Measurements from ENCODE around the gene NLRP9.

DNA sequence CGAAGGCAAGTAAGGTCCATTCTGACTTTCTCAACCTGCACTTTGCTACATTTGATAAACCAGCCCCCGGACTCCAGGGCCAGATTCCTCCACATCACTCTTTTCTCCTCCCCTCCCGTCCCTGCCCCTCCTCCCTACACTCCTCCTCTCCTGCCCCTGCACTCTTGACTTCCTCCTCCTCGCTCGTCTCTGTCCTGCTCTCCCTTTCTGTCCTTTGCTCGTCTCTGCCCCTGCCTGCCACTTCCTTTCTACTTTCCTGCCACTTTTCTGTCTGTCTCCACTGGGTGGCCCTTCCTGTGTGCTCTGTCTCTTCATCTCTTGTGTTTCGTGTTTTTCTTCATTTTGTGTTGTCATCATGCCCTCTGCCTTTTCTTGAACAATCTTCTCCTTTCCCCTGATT is 76.4 kb downstream of the NLRP9 start:
- TF ChIP-seq, protein P1, sequence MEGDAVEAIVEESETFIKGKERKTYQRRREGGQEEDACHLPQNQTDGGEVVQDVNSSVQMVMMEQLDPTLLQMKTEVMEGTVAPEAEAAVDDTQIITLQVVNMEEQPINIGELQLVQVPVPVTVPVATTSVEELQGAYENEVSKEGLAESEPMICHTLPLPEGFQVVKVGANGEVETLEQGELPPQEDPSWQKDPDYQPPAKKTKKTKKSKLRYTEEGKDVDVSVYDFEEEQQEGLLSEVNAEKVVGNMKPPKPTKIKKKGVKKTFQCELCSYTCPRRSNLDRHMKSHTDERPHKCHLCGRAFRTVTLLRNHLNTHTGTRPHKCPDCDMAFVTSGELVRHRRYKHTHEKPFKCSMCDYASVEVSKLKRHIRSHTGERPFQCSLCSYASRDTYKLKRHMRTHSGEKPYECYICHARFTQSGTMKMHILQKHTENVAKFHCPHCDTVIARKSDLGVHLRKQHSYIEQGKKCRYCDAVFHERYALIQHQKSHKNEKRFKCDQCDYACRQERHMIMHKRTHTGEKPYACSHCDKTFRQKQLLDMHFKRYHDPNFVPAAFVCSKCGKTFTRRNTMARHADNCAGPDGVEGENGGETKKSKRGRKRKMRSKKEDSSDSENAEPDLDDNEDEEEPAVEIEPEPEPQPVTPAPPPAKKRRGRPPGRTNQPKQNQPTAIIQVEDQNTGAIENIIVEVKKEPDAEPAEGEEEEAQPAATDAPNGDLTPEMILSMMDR (IDR thresholded peaks at IDR 0.05) = no peak
- no peak for TF ChIP-seq POLR2AphosphoS5 (IDR thresholded peaks at IDR 0.05)

Data from stomach (tissue), 4 donors.